Measurements from ENCODE around the gene L3MBTL2. TPM values are rescaled to one million over a fixed set of nuclear protein-coding genes. Genes with fewer than 3 reads are reported as not detected.

The L3MBTL2 gene
- total and polyA plus RNA-seq, 10 of the 15 experiments (the other 5 are each of a cell fraction or from before 2014, with no cell fraction given): 13.2 to 37.6 (median 28.2) TPM

- 93% methylated on average over 24 of the region's 26 CpGs for WGBS (ENCODE audit: insufficient coverage, insufficient replicate concordance, low lambda C conversion rate, missing lambda C conversion rate)
- no peak overlapping the region for H3K9ac ChIP-seq (ENCODE audit: control insufficient read depth, insufficient read depth, low read length)
- in situ Hi-C loops (cut with MboI) (no loop called here), intact Hi-C loops (cut with micrococcal nuclease; ENCODE audit: unreplicated experiment) (no loop called here)
- H3K27me3 ChIP-seq (replicated peaks in 1 of 2; ENCODE audit: control insufficient read depth in 2 of 2, insufficient read depth in 2 of 2, low read length in 1 of 2): no peaks in the 10 kb centered on the region
- no peak overlapping the region for H3K27ac ChIP-seq (ENCODE audit: control insufficient read depth, insufficient read depth)
- H3K4me1 ChIP-seq (ENCODE audit: control insufficient read depth, insufficient read depth, low read length): no peaks in the 10 kb centered on the region
- FAIRE-seq (no peak), DNase-seq (ENCODE audit: low read depth, low spot score) (no peak), ATAC-seq (no peak)
- SMC1A ChIA-PET (ENCODE audit: uncharacterized antibody, unreplicated experiment): no interaction called here
- H3K4me3 ChIP-seq: no peak overlapping the region
- TF ChIP-seq ETV6 (conservative IDR thresholded peaks at IDR 0.05 in 1 of 2, IDR thresholded peaks at IDR 0.05 in 1 of 2; ENCODE audit: borderline replicate concordance in 1 of 2, low read depth in 1 of 2): no peak
- TF ChIP-seq ASH2L (IDR thresholded peaks at IDR 0.05; ENCODE audit: borderline replicate concordance, low read depth): no peak
- TF ChIP-seq SUPT20H (IDR thresholded peaks at IDR 0.05; ENCODE audit: borderline replicate concordance, control insufficient read depth, low read depth, low read length): no peak
- no peak for TF ChIP-seq TCF3 (IDR thresholded peaks at IDR 0.05; ENCODE audit: borderline replicate concordance, insufficient read depth, low read depth, low read length)
- TF ChIP-seq E2F4 (IDR thresholded peaks at IDR 0.05; ENCODE audit: low read depth, low read length): no peak
- TF ChIP-seq WRNIP1 (IDR thresholded peaks at IDR 0.05; ENCODE audit: borderline replicate concordance, low read depth, low read length): no peak
- no peak for TF ChIP-seq HSF1 (IDR thresholded peaks at IDR 0.05; ENCODE audit: low read depth, low read length)
- TF ChIP-seq BCL3 (IDR thresholded peaks at IDR 0.05; ENCODE audit: borderline replicate concordance, insufficient read depth, low read depth, low read length, poor library complexity, severe bottlenecking): no peak
- TF ChIP-seq BHLHE40 (IDR thresholded peaks at IDR 0.05; ENCODE audit: borderline replicate concordance in 1 of 2, low read depth in 2 of 2, low read length in 1 of 2): no peak
- TF ChIP-seq HDAC2 (IDR thresholded peaks at IDR 0.05): no peak
- no peak for TF ChIP-seq NR2C1 (IDR thresholded peaks at IDR 0.05)
- TF ChIP-seq BMI1 (IDR thresholded peaks at IDR 0.05; ENCODE audit: borderline replicate concordance): no peak
- no peak for TF ChIP-seq SP1 (IDR thresholded peaks at IDR 0.05; ENCODE audit: low read depth, low read length)
- TF ChIP-seq E4F1 (IDR thresholded peaks at IDR 0.05; ENCODE audit: borderline replicate concordance, partially characterized antibody): no peak
- no peaks in the 10 kb centered on the region for H3K79me2 ChIP-seq (ENCODE audit: control insufficient read depth, insufficient read depth, low read length)
- CTCF ChIA-PET: interaction anchor here (0.7 kb wide), 1 partner anchor 328 kb away, joined by 3 read pairs; no protein-coding TSS in a partner anchor
- H3K36me3 ChIP-seq (ENCODE audit: control insufficient read depth in 2 of 2, insufficient read depth in 2 of 2, low read length in 1 of 2): peaks cover 2 to 21% of the 10 kb centered on the region in 2 experiments
- H3K9me3 ChIP-seq (replicated peaks; ENCODE audit: control insufficient read depth, insufficient read depth, low read length): no peaks in the 10 kb centered on the region
- BruUV-seq (replicated peaks): no TSS peak
- H4K20me1 ChIP-seq (ENCODE audit: control insufficient read depth, insufficient read depth): no peaks in the 10 kb centered on the region
- RAD21 ChIA-PET (ENCODE audit: unreplicated experiment): no interaction called here
- H2AFZ ChIP-seq (ENCODE audit: control insufficient read depth, low read depth, low read length): no peak overlapping the region
- POLR2A ChIA-PET: no interaction called here
- no peak overlapping the region for H3K4me2 ChIP-seq (ENCODE audit: control insufficient read depth, insufficient read depth)
These were observed 21.9 kb downstream of the L3MBTL2 start for GRCh38 chr22:41226723-41227655.

Measured in GM12878 (cell line).